Measurements from ENCODE around the gene TRPC5OS.

Gene TRPC5OS

DNA sequence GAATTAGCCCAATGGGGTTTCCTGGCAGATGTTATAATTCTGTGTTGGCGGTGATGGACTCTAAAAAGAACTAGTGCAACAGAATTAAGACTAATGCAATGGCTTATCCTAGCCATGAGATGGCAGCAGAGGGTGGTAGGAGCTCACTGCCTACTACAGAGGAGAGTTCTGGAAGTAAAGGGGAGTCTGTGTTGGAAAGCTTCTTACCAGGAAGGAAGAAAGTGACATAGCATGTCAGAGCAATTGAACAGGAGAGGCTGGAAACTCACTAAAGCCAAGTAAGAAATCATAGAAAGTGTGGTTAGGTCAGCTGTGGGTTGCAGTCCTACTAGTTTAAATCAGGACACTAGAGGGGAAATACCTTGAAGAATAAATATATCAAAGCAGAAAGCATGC is 6.3 kb upstream of the TRPC5OS start:
- TF ChIP-seq POLR2A (IDR thresholded peaks at IDR 0.05; ENCODE audit: low read length) (no peak), GATA1 (IDR thresholded peaks at IDR 0.05; ENCODE audit: low read depth, low read length) (no peak)
- DNase-seq, result peak; percentile 4 to 31

DNA sequence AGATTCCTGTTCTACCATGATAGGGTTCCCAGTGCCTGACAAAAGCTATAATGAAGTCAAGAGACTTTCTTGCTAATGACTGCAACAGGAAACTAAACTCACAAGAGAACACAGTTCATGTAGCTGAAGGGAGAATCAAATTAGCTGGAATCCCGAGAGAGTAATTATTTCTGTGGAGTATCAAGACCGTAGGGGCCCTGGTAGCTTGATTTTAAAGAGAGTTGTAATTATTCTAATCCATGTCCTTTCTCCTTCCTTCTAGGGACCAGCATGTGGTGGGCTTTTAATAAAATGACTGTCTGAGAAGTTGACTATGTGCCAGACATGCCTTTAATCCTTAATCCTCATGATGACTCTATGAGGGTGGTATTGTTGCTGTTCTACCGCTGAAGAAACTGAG is 1.7 kb upstream of the TRPC5OS start:
- DNase-seq, result no peak
- no peak for TF ChIP-seq GATA1 (IDR thresholded peaks at IDR 0.05; ENCODE audit: low read depth, low read length)
- no peak for TF ChIP-seq POLR2A (IDR thresholded peaks at IDR 0.05; ENCODE audit: low read length)

DNA sequence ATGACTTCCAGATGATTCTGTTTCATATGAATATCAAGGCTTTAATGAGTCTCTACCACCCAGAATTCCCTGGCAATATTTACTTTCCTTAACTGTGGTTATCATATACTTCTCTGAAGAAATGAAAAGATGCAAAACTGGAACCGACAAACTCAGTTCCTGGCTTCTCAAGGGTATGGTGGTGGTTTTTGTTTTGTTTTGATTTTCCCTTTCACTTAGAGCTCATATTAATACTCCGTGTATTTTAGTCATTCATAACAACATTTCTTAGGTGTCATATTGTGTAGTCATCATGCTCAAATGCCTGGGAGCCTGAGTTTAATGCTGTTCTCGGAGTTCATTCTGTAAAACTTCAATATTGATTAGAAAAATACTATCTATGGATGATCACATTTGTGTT is 665 bp downstream of the TRPC5OS start:
- DNase-seq, result no peak
- no peak for TF ChIP-seq POLR2A (IDR thresholded peaks at IDR 0.05; ENCODE audit: low read length)
- no peak for TF ChIP-seq GATA1 (IDR thresholded peaks at IDR 0.05; ENCODE audit: low read depth, low read length)

DNA sequence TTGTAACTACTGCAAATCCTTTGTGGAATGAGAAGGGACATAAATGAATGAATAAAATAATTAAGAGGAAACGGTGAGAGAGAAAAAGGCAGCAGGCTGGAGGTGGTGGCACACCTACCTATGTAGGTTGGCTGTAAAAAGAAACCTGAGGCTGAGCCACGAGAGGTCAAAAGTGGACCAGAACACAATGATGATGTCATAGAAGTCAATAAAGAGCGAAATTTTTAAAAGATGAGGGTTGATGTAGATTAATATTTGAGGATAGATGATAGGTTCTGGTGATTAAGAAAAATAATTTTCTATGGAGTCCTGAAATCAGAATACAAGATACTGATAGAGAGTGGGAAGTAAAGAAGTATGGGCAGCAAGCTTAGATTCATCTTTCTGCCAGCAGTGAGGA is 1.7 kb downstream of the TRPC5OS start:
- no peak for DNase-seq
- no peak for TF ChIP-seq GATA1 (IDR thresholded peaks at IDR 0.05; ENCODE audit: low read depth, low read length)
- TF ChIP-seq POLR2A (IDR thresholded peaks at IDR 0.05; ENCODE audit: low read length), result no peak

DNA sequence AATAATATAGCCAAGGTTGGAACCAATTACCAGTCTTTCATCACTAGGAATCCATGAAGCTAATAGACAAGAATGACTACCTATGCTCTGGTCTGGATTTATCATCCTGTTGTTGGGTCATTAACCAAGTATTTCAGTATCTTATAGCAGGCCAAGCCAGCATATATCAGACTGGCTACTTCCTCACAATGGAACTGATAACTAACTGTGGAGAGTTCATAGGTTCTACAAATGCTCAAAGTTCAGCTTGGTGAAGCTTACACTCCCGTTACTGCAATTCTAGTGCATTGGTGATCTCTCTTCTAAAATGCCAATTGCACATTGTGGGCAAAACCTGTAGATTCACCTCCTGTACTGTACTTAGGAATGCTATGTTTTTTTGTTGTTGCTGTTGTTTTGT is 4.8 kb downstream of the TRPC5OS start:
- TF ChIP-seq POLR2A (IDR thresholded peaks at IDR 0.05; ENCODE audit: low read length), result no peak
- TF ChIP-seq GATA1 (IDR thresholded peaks at IDR 0.05; ENCODE audit: low read depth, low read length), result no peak
- no peak for DNase-seq

DNA sequence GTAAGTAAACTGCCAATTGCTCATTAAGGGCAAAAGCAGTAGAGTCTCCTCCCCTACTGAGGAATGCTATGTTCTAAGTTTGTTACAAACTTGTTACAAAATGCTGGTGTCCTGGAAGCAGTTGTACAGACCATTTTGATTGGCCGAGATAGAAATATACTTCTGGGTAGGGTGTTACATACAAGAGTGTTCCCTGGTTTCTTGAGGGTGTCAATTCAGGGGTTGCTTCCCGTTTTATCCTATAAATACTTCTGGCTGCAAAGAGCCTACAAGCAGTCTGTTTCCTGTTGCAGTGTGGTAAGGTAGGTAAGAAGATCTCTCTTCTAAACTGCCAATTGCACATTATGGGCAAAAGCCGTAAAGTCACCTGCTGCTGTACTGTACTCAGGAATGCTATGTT is 5.7 kb downstream of the TRPC5OS start:
- DNase-seq, result no peak
- TF ChIP-seq GATA1 (IDR thresholded peaks at IDR 0.05; ENCODE audit: low read depth, low read length), result no peak
- TF ChIP-seq POLR2A (IDR thresholded peaks at IDR 0.05; ENCODE audit: low read length), result no peak

DNA sequence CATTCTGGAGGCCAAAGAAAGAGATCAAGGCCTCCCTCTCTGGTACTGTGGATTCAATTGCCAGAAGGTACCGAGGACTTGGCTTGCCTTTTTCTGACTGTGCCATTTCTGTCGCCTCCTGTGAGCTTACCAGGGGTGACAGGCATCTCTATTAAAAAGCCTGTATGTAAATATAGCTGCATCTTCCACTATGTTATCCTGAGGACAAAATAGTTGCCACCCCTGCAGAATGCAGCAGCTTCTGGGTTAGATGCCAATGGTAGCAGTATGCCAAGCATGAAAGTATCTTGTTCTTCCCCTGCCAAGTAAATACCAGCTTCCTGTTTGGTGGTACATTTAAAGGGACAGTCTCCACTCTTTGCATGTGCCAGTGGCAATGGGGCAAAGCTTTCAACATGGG is 10.7 kb downstream of the TRPC5OS start:
- no peak for DNase-seq
- TF ChIP-seq GATA1 (IDR thresholded peaks at IDR 0.05; ENCODE audit: low read depth, low read length), result no peak
- TF ChIP-seq POLR2A (IDR thresholded peaks at IDR 0.05; ENCODE audit: low read length), result no peak

DNA sequence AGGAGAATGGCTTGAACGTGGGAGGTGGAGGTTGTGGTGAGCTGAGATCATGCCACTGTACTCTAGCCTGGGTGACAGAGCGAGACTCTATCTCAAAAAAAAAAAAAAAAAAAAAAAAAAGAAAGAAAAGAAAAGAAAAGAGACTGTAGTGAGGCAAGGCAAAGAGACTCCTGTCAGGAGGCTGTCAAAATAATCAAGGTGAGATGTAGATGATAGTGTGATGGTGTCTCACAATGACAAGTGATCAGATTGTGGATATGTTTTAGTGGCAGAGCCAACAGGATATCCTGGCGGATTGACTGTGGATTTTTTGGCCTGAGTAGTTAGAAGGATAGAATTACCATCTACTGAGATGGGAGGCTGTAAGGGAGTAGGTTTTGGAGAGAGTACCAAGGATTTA is 12.6 kb downstream of the TRPC5OS start:
- TF ChIP-seq POLR2A (IDR thresholded peaks at IDR 0.05; ENCODE audit: low read length), result no peak
- TF ChIP-seq GATA1 (IDR thresholded peaks at IDR 0.05; ENCODE audit: low read depth, low read length), result no peak
- DNase-seq, result no peak

DNA sequence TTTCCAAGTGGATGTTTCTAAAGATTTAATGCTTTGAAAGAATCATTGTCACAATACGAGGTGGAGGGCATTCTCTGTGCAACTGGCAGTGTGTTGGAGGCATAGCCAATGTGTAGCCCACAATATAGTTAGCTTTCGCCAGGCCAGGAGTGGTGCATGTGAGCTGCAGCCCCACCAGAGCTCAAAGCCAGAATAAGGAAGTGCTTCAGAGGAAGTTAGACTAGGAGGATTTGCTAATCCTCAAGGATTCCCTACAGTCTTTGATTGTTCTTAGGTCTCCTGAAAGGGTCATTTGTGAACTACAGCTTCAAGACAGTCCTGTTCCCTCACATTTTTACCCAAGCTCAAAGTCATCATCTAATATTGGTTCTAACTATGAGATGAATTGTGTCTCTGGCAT is 16.4 kb downstream of the TRPC5OS start:
- no peak for TF ChIP-seq POLR2A (IDR thresholded peaks at IDR 0.05; ENCODE audit: low read length)
- TF ChIP-seq GATA1 (IDR thresholded peaks at IDR 0.05; ENCODE audit: low read depth, low read length), result no peak
- DNase-seq, result no peak

DNA sequence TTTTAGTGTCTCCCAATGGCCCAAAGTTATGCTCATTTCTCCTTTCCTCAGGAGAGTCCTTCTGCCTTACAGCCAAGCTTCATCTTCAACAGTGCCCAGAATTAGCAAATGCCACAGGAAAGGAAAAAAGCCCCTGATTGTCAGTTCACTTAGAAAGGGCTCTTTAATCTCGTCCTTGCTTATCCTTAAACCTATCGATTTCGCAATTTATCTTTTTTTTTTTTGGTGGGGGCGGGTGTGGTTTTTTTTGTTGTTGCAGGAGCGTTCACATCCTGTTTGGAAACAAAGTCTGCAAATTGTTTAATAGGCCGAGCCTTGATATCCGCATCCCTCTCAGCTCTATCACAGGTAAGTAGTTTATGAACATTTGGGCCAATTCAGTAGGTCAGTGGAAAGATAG is 20.2 kb downstream of the TRPC5OS start:
- no peak for TF ChIP-seq POLR2A (IDR thresholded peaks at IDR 0.05; ENCODE audit: low read length)
- no peak for TF ChIP-seq GATA1 (IDR thresholded peaks at IDR 0.05; ENCODE audit: low read depth, low read length)
- DNase-seq, result no peak

DNA sequence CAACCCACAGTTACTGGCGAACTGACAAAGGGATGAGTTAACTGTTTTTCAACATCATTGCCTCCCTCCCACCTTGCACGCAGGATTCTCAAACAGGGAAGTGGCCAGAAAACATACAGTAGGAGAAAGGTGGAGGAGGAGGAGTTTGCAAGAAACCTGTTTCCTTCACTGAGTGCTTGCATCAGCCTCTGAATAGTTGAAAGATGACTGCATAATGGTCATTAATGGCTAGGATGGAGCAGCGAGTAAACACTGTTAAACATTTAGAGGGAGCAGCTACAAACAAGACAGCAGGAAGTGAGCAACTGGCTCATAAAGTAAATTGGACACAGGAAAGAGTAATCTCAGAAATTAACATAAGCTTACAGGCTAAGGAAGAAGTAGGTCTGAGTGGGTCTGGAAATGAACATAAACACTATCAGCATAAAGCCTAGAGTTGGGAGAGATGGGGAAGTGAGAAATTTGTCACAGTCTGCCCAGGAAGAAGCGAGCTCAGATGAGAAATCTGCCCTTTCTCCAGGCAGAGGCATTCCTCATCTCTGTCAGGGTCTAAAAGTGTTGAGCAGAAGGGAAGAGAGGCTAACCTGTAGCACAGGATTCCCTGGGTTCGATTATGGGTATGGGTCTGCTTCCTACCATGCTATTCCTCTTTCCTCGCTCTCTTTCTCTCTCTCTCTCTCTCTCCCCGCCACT is 38.6 kb downstream of the TRPC5OS start:
- TF ChIP-seq GATA1 (IDR thresholded peaks at IDR 0.05; ENCODE audit: low read depth, low read length) (no peak), POLR2A (IDR thresholded peaks at IDR 0.05; ENCODE audit: low read length) (no peak)
- DNase-seq, result no peak

DNA sequence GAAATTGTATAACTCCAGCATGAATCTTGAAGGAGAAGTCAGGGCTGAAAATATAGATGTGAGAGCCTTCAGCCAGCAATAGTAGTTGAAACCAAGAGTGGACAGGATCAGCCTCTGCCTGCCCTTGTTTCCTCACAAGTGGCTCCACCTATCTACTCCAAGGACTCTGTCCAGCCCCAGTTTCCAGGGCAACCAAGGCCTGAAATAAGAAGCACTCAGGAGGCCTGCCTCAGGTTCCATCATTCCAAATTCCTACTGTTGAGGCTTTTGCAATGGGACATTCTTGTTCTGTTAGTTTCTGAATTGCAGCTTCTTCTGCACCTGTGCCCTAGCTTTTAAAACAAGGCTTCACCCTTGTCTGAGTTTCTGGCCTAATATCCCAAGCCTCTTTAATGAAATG is 41.6 kb downstream of the TRPC5OS start:
- no peak for TF ChIP-seq GATA1 (IDR thresholded peaks at IDR 0.05; ENCODE audit: low read depth, low read length)
- TF ChIP-seq POLR2A (IDR thresholded peaks at IDR 0.05; ENCODE audit: low read length), result no peak

DNA sequence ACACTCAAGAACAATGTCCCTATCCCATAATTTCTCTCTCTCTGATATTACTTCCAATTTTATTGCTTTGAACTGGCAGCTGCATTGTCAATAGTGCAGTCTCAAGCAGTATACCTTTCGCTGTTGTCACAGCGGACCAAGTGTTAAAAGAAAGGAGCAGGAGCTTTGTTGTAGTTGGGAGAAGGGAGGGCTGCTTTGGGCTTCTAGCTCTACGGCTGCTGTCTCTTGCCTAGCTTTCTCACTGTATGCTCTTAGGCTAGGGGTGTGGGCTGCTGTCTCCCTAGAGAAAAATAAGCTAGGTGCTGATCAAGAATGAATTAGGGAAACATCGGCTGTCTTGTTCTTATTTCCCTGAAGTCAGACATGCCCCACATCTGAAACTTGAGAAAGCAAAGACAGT is 52.5 kb downstream of the TRPC5OS start:
- no peak for DNase-seq

More for the DNA sequence above, 41.6 kb downstream of the TRPC5OS start:
- no peak for DNase-seq

More for the DNA sequence above, 52.5 kb downstream of the TRPC5OS start:
- no peak for TF ChIP-seq POLR2A (IDR thresholded peaks at IDR 0.05; ENCODE audit: low read length)
- TF ChIP-seq GATA1 (IDR thresholded peaks at IDR 0.05; ENCODE audit: low read depth, low read length), result no peak
